GM18858 (cell line): ENCODE data around the gene TMEM208.

Source experiments
- ATAC-seq: cut with Tn5 transposase; IDR thresholded peaks from one replicate; pipeline ENCODE4 v1.9.1; 2021; ENCODE audit not compliant: unreplicated experiment

Gene TMEM208

GRCh38 chr16:67271446-67271845 is 44.5 kb downstream of the TMEM208 start:
- no peak for ATAC-seq

- ATAC-seq = no peak
Measured at GRCh38 chr16:67275321-67275720, 48.4 kb downstream of the TMEM208 start.

GRCh38 chr16:67277294-67277998 is 50.5 kb downstream of the TMEM208 start:
- ATAC-seq = no peak

GRCh38 chr16:67277999-67278772 is 51.3 kb downstream of the TMEM208 start:
- ATAC-seq = no peak
